Measurements from ENCODE around the gene CYTH1. TPM values are rescaled to one million over a fixed set of nuclear protein-coding genes. Genes with fewer than 3 reads are reported as not detected.

Gene CYTH1
- total RNA-seq, 1 experiment from 2014 or later, result 9.7 TPM

- H3K4ac ChIP-seq (ENCODE audit: low read depth, low read length), result no peak overlapping the region
- no peak overlapping the region for H2AFZ ChIP-seq (ENCODE audit: low read length)
- Mint-ChIP-seq H3K27me3 (ENCODE audit: low read depth) (no peaks in the 10 kb centered on the region), H3K27ac (no peak overlapping the region), H3K4me3 (no peak overlapping the region), H3K36me3 (ENCODE audit: insufficient read depth in 1 of 3, low read depth in 3 of 3) (peaks cover 21 to 28% (median 28%) of the 10 kb centered on the region in 3 experiments), H3K9me3 (peaks cover 4 to 8% of the 10 kb centered on the region in 2 experiments; a peak in 2 of 5 replicates), H3K4me1 (peaks cover 6 to 10% of the 10 kb centered on the region in 2 experiments; a peak in 3 of 4 replicates)
- H3K56ac ChIP-seq (ENCODE audit: insufficient read length, low read depth, low read length), result no peak overlapping the region
- no peak overlapping the region for H3K9ac ChIP-seq (ENCODE audit: extremely low read depth, insufficient read length, low read length)
- no peak for DNase-seq
- H3T11ph ChIP-seq (ENCODE audit: low read length), result no peak overlapping the region
- H2BK12ac ChIP-seq (ENCODE audit: insufficient read length, low read depth, low read length), result no peak overlapping the region
- H4K8ac ChIP-seq (replicated peaks; ENCODE audit: insufficient read length, low read depth, low read length), result no peak overlapping the region
- H3K9me3 ChIP-seq (ENCODE audit: control insufficient read depth, low read depth, low read length), result no peaks in the 10 kb centered on the region
- H3K27me3 ChIP-seq (ENCODE audit: insufficient read depth, low read length), result no peaks in the 10 kb centered on the region; the same call in 1 of the 2 replicates
- no peaks in the 10 kb centered on the region for H3K79me1 ChIP-seq (ENCODE audit: insufficient read depth, low read depth, low read length, poor library complexity, severe bottlenecking)
- no peaks in the 10 kb centered on the region for H3K23me2 ChIP-seq (ENCODE audit: insufficient read length, low read depth, low read length, poor library complexity, severe bottlenecking)
- no peak overlapping the region for H2AK5ac ChIP-seq (ENCODE audit: insufficient read length, low read length)
- no peak overlapping the region for H2BK5ac ChIP-seq (ENCODE audit: insufficient read length, low read length)
- H2BK15ac ChIP-seq (ENCODE audit: low read depth, low read length), result no peak overlapping the region
- no peak overlapping the region for H3K14ac ChIP-seq (ENCODE audit: insufficient read depth, low read length)
- H4K5ac ChIP-seq (ENCODE audit: insufficient read length, low read depth, low read length), result no peak overlapping the region
- H4K91ac ChIP-seq (ENCODE audit: insufficient read length, low read depth, low read length), result no peak overlapping the region
- H3K23ac ChIP-seq (ENCODE audit: insufficient read length, low read depth, low read length), result no peak overlapping the region
- no peak overlapping the region for H2BK120ac ChIP-seq (ENCODE audit: low read depth, low read length, poor library complexity, severe bottlenecking)
- H3K4me2 ChIP-seq (ENCODE audit: insufficient read depth, insufficient read length, low read length), result no peak overlapping the region
- no peaks in the 10 kb centered on the region for H3K4me1 ChIP-seq (ENCODE audit: insufficient read depth, low read length)
- no CpG with 5 or more reads among the region's 2 CpGs for WGBS (ENCODE audit: extremely low coverage, insufficient read length, low lambda C conversion rate)
- H3K18ac ChIP-seq (ENCODE audit: insufficient read length, low read depth, low read length), result no peak overlapping the region
- H2BK20ac ChIP-seq (ENCODE audit: low read depth, low read length, poor library complexity, severe bottlenecking), result no peak overlapping the region
- H4K20me1 ChIP-seq (ENCODE audit: control insufficient read depth, insufficient read depth, insufficient read length), result no peaks in the 10 kb centered on the region
- H3K79me2 ChIP-seq (ENCODE audit: insufficient read depth, low read length), result no peaks in the 10 kb centered on the region
- H3K27ac ChIP-seq (ENCODE audit: insufficient read length, low read depth, low read length), result no peak overlapping the region
- TF ChIP-seq CTCF (conservative IDR thresholded peaks at IDR 0.05), result peak; percentile 30; the same call in 1 of the 3 replicates
Observed at GRCh38 chr17:78689029-78689428, 93.0 kb downstream of the CYTH1 start.
